Endothelial cell (in vitro differentiated cells): ENCODE data around the gene SLC26A9. TPM values are rescaled to one million over a fixed set of nuclear protein-coding genes. Genes with fewer than 3 reads are reported as not detected.

Experiments used
- DNase-seq: peaks from one replicate; pipeline ENCODE4 v3.0.0; 2021; ENCODE audit warnings: low spot score
- H3K27ac Mint-ChIP-seq: one replicate; pipeline ENCODE4 v1.8.0; 2021; ENCODE audit warnings: mixed read lengths, inconsistent platforms; ENCODE audit not compliant: unreplicated experiment
- H3K27me3 Mint-ChIP-seq: one replicate; pipeline ENCODE4 v1.8.0; 2021; ENCODE audit warnings: mild to moderate bottlenecking, moderate library complexity, mixed read lengths, inconsistent platforms; ENCODE audit not compliant: unreplicated experiment
- H3K36me3 Mint-ChIP-seq: one replicate; pipeline ENCODE4 v1.8.0; 2021; ENCODE audit warnings: mild to moderate bottlenecking, low read depth, mixed read lengths, inconsistent platforms; ENCODE audit not compliant: unreplicated experiment
- H3K4me1 Mint-ChIP-seq: one replicate; pipeline ENCODE4 v1.8.0; 2021; ENCODE audit warnings: mild to moderate bottlenecking, mixed read lengths, inconsistent platforms; ENCODE audit not compliant: unreplicated experiment
- H3K4me3 Mint-ChIP-seq: one replicate; pipeline ENCODE4 v1.8.0; 2021; ENCODE audit warnings: mild to moderate bottlenecking, mixed read lengths, inconsistent platforms; ENCODE audit not compliant: unreplicated experiment
- H3K9me3 Mint-ChIP-seq: one replicate; pipeline ENCODE4 v1.8.0; 2021; ENCODE audit warnings: mixed read lengths, inconsistent platforms; ENCODE audit not compliant: unreplicated experiment
- total RNA-seq: library from RNA; stranded (reverse); fragmentation: NEBNext Ultra II Directional; extraction: Animal tissue kit (Norgen Biotek cat#: 25700); gene quantifications from one replicate; pipeline ENCODE4 v1.2.1, GENCODE V29; 2021; ENCODE audit not compliant: unreplicated experiment
- TF ChIP-seq, protein P1 (sequence below): fragments of 200-600 bp; sonication (generic); IDR thresholded peaks from one replicate; pipeline ENCODE4 v1.5.0; 2021; ENCODE audit warnings: antibody characterized with exemption; ENCODE audit not compliant: unreplicated experiment

SLC26A9 gene
- total RNA-seq, 1 donor from 2014 or later: not detected

DNA sequence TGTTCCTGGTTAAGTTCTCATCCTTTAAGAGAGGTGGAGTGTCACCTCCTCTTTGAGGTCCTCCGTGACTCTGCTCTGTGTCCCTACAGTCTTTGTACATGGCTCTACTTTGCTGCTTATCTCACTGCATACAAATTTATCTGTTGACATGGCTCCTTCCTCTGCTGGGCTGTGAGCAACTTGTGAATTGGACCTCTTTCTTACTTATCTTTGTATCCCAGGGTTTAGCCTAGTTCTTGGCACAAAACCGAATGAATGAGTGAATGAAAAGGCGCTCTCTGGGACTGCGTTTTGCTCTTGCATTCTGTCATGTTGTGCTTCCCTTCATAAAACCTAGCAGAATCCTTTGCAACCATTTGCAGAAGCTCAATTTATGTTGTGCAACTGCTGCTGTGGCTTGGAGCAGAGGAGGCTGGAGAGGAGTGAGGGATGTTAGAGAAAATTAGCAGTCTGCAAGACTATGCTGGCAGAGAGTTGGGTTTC is 12.4 kb downstream of the SLC26A9 start:
- no peaks in the 10 kb centered on the region for H3K9me3 Mint-ChIP-seq
- no peak for DNase-seq
- H3K4me3 Mint-ChIP-seq: no peak overlapping the region
- no peak overlapping the region for H3K27ac Mint-ChIP-seq
- H3K4me1 Mint-ChIP-seq: peaks cover 17% of the 10 kb centered on the region
- H3K36me3 Mint-ChIP-seq: no peaks in the 10 kb centered on the region
- H3K27me3 Mint-ChIP-seq: peaks cover 15% of the 10 kb centered on the region
- TF ChIP-seq, protein P1, sequence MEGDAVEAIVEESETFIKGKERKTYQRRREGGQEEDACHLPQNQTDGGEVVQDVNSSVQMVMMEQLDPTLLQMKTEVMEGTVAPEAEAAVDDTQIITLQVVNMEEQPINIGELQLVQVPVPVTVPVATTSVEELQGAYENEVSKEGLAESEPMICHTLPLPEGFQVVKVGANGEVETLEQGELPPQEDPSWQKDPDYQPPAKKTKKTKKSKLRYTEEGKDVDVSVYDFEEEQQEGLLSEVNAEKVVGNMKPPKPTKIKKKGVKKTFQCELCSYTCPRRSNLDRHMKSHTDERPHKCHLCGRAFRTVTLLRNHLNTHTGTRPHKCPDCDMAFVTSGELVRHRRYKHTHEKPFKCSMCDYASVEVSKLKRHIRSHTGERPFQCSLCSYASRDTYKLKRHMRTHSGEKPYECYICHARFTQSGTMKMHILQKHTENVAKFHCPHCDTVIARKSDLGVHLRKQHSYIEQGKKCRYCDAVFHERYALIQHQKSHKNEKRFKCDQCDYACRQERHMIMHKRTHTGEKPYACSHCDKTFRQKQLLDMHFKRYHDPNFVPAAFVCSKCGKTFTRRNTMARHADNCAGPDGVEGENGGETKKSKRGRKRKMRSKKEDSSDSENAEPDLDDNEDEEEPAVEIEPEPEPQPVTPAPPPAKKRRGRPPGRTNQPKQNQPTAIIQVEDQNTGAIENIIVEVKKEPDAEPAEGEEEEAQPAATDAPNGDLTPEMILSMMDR: no peak

DNA sequence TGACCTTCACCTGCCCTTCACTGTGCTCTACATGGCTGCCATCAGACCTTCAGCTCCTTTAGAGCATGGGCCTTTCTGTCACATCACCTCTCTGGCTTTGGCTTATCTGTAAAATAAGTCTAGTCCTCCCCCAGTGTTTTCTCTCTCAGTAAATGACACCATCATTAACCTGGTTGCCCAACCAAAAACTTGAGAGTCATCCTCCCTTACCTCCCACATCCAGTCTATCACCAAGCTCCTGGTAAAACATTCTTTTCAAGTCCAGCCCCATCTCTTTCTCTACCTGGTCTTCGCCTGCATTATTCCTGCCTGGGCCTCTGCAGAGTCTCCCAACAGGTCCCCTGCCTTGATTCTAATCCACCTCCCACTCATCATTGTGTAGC is 13.1 kb downstream of the SLC26A9 start:
- H3K27me3 Mint-ChIP-seq: peaks cover 15% of the 10 kb centered on the region
- TF ChIP-seq, protein P1: no peak
- no peak overlapping the region for H3K27ac Mint-ChIP-seq
- H3K36me3 Mint-ChIP-seq: no peaks in the 10 kb centered on the region
- no peak for DNase-seq
- H3K9me3 Mint-ChIP-seq: no peaks in the 10 kb centered on the region
- H3K4me3 Mint-ChIP-seq: no peak overlapping the region
- peaks cover 17% of the 10 kb centered on the region for H3K4me1 Mint-ChIP-seq

DNA sequence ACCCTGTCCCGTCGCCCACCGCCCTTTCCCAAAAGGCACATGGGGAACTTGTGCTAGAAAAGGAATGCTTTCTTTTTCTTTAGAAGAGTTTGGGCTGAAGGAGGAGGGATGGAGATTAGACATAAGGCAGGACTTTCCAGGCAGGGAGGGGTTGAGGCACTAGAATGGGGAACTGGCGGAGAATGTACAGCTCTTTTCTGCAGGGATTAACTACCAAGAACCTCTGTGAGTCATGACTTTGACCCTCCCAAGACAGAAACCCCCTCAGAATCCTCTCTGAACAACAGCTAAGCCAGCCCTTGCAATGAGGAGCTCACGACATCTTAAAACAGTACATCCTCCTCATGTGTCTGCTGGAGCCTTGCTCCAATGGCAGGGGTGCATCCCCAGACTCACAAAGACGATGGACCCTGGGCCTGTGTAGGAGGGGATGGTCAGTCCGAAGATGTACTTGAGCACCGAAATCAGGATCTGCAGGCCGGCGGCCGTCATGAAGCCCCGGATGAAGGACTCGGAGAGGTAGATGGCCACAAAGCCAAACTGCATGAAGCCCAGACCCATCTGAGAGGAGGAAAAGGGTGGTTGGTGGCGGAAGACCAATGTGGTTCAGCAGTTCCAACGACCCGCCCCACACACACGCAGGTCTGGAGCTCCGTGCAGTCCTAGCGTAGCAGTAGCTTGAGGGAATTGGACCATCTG is 13.6 kb downstream of the SLC26A9 start:
- H3K4me1 Mint-ChIP-seq: peaks cover 19% of the 10 kb centered on the region
- no peaks in the 10 kb centered on the region for H3K9me3 Mint-ChIP-seq
- H3K27me3 Mint-ChIP-seq: peaks cover 16% of the 10 kb centered on the region
- no peak overlapping the region for H3K4me3 Mint-ChIP-seq
- no peak for DNase-seq
- TF ChIP-seq, protein P1: no peak
- no peak overlapping the region for H3K27ac Mint-ChIP-seq
- H3K36me3 Mint-ChIP-seq: no peaks in the 10 kb centered on the region

DNA sequence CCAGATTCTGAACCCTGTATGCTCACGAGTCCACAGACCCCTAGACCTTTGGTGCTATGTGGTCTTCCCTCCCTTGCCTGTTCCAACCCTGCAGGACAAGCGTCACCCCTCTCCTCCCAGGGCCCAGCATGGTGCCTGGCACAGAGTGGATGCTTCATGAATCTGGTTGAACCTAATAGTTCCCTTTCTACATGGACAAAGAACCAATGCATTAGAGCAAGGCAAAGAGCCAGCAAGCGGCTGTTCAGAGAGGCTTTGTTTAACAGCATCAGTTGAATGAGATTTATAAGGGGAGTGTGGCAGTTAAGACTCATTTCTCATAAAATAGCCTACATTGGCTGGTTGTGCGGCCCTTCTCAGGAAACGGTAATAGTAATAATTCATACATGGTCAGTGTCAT is 14.9 kb downstream of the SLC26A9 start:
- Mint-ChIP-seq H3K36me3 (no peaks in the 10 kb centered on the region), H3K4me3 (no peak overlapping the region), H3K27ac (no peak overlapping the region), H3K27me3 (peaks cover 15% of the 10 kb centered on the region), H3K9me3 (no peaks in the 10 kb centered on the region), H3K4me1 (peaks cover 13% of the 10 kb centered on the region)
- TF ChIP-seq, protein P1: no peak
- no peak for DNase-seq

DNA sequence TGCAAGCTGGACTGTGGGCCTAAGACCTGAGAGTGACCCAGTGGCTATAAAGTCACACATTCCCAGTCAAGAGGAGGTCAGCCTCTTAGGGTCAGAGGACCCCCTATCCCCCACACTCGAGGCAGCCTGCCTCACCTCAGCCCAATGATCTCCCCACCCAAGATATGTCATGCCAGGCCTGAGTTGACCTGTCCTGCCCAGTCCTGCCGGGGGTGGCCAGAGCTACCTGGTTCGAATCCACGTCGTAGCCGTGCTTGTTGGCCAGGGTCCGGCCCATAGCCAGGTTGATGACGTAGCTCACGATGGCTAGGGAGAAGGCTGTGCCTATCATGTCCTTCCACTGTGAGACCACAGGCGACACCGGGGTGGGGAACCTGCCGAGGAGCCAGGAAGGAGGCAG is 15.6 kb downstream of the SLC26A9 start:
- no peak overlapping the region for H3K4me3 Mint-ChIP-seq

More for the DNA sequence above, 15.6 kb downstream of the SLC26A9 start:
- Mint-ChIP-seq H3K27ac (no peak overlapping the region), H3K4me1 (peaks cover 10% of the 10 kb centered on the region), H3K27me3 (peaks cover 15% of the 10 kb centered on the region), H3K9me3 (no peaks in the 10 kb centered on the region), H3K36me3 (no peaks in the 10 kb centered on the region)
- TF ChIP-seq, protein P1: no peak
- DNase-seq: no peak
